SK-N-SH (cell line): ENCODE results near the gene SERPINB2.

ENCODE experiments used
- GATA2 ChIP-seq: sonication (generic); formaldehyde crosslinking; IDR thresholded peaks from 2 replicates; pipeline ENCODE4 v1.5.0; 2020; ENCODE audit warnings: mild to moderate bottlenecking, missing genetic modification reagents
- MXI1 ChIP-seq: IDR thresholded peaks from 2 replicates; pipeline ENCODE4 v1.6.1; 2012; ENCODE audit warnings: mild to moderate bottlenecking, low read depth, low read length, improper control_type of control experiment
- NRF1 ChIP-seq: IDR thresholded peaks from 2 replicates; pipeline ENCODE4 v1.6.1; 2012; ENCODE audit warnings: low read depth, mild to moderate bottlenecking, low read length
- TF ChIP-seq, protein P1 (sequence below): fragments of 200-600 bp; sonication (generic); IDR thresholded peaks from 2 replicates; pipeline ENCODE4 v1.6.1; 2017; ENCODE audit warnings: antibody characterized with exemption, mild to moderate bottlenecking, moderate library complexity

DNA sequence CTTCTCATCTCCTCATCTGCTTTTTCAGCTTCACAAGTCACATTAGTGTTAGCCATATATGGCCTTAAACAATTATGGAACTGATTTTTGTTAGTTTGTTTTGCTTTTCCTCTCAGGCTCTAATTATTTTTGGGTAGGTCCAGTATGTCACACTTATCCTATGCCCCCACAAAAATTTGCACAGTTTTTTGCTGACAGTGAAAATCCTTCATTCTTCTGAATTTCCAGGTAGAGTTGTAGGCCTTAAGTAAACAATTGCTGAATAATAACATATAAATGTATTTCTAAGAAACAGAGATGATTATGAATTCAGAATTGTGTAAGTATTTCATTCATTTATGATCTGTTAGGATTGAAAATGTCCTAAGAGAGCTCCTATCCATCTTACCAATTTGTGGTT, 11.7 kb downstream of the SERPINB2 start:
- TF ChIP-seq, protein P1, sequence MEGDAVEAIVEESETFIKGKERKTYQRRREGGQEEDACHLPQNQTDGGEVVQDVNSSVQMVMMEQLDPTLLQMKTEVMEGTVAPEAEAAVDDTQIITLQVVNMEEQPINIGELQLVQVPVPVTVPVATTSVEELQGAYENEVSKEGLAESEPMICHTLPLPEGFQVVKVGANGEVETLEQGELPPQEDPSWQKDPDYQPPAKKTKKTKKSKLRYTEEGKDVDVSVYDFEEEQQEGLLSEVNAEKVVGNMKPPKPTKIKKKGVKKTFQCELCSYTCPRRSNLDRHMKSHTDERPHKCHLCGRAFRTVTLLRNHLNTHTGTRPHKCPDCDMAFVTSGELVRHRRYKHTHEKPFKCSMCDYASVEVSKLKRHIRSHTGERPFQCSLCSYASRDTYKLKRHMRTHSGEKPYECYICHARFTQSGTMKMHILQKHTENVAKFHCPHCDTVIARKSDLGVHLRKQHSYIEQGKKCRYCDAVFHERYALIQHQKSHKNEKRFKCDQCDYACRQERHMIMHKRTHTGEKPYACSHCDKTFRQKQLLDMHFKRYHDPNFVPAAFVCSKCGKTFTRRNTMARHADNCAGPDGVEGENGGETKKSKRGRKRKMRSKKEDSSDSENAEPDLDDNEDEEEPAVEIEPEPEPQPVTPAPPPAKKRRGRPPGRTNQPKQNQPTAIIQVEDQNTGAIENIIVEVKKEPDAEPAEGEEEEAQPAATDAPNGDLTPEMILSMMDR: no peak
- TF ChIP-seq MXI1: no peak
- no peak for TF ChIP-seq NRF1
- TF ChIP-seq GATA2 (CRISPR knock-in tag): no peak
